Ovary (tissue), 3 donors: ENCODE results near the gene SELENON.

Experiments
- EP300 ChIP-seq: sonication (generic); formaldehyde crosslinking; IDR thresholded peaks from one replicate; pipeline ENCODE4 v1.6.1; 2017; ENCODE audit warnings: antibody characterized with exemption
- POLR2A ChIP-seq: fragments of 450-650 bp; IDR thresholded peaks from one replicate; pipeline ENCODE4 v1.6.1; 2017; ENCODE audit warnings: antibody characterized with exemption, mild to moderate bottlenecking, moderate library complexity
- TF ChIP-seq, protein P1 (sequence below), 3 donors: fragments of 450-650 bp in 2 of 3; fragments of 200-600 bp in 1 of 3; IDR thresholded peaks; one replicate each; pipeline versions ENCODE4 v1.5.1 to v1.8.0; 2016 to 2022; ENCODE audit warnings: antibody characterized with exemption in 3 of 3, mild to moderate bottlenecking in 1 of 3
- donor health status: DM: no; HTN: no; CAD: no.

DNA sequence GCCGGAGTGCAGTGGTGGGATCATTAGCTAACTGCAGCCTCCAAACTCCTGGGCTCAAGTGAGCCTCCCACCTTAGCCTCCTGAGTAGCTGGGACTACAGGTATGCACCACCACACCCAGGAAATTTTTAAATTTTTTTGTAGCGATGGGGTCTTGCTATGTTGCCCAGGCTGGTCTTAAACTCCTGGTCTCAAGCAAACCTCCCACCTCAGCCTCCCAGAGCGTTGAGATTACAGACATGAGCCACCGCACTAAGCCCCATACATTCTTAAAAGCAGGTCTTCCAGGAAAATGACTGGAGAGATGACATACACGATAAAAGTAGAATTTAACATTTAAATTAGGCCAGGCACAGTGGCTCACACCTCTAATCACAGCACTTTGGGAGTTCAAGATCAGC, 33.2 kb downstream of the SELENON start:
- TF ChIP-seq, protein P1, sequence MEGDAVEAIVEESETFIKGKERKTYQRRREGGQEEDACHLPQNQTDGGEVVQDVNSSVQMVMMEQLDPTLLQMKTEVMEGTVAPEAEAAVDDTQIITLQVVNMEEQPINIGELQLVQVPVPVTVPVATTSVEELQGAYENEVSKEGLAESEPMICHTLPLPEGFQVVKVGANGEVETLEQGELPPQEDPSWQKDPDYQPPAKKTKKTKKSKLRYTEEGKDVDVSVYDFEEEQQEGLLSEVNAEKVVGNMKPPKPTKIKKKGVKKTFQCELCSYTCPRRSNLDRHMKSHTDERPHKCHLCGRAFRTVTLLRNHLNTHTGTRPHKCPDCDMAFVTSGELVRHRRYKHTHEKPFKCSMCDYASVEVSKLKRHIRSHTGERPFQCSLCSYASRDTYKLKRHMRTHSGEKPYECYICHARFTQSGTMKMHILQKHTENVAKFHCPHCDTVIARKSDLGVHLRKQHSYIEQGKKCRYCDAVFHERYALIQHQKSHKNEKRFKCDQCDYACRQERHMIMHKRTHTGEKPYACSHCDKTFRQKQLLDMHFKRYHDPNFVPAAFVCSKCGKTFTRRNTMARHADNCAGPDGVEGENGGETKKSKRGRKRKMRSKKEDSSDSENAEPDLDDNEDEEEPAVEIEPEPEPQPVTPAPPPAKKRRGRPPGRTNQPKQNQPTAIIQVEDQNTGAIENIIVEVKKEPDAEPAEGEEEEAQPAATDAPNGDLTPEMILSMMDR (IDR thresholded peaks at IDR 0.05): no peak
- no peak for TF ChIP-seq POLR2A
- no peak for TF ChIP-seq EP300
